A549 (cell line): ENCODE results near the gene AUTS2.

Experiments
- BHLHE40 ChIP-seq: IDR thresholded peaks from 2 replicates; pipeline ENCODE4 v1.6.1; 2012; ENCODE audit warnings: low read depth, low read length, inconsistent platforms
- CBX2 ChIP-seq: fragments of 200-600 bp; sonication (generic); IDR thresholded peaks from 2 replicates; pipeline ENCODE4 v1.6.1; 2016; ENCODE audit warnings: low read depth, mild to moderate bottlenecking, borderline replicate concordance
- CEBPB ChIP-seq, 2 experiments: fragments of >200 bp in 1 of 2; sonication (Bioruptor Twin) in 1 of 2; formaldehyde crosslinking in 1 of 2; IDR thresholded peaks; 2 replicates each; pipeline ENCODE4 v1.6.1; 2012 to 2016
- CHD2 ChIP-seq: fragments of 150-350 bp; IDR thresholded peaks from 2 replicates; pipeline ENCODE4 v1.6.1; 2014; ENCODE audit warnings: low read length; ENCODE audit not compliant: partially characterized antibody
- HDAC2 ChIP-seq: fragments of 200-600 bp; sonication (generic); IDR thresholded peaks from 2 replicates; pipeline ENCODE4 v1.6.1; 2016
- MAFK ChIP-seq: fragments of 450-650 bp; IDR thresholded peaks from 2 replicates; pipeline ENCODE4 v1.6.1; 2014; ENCODE audit not compliant: partially characterized antibody
- MAX ChIP-seq: IDR thresholded peaks from 2 replicates; pipeline ENCODE4 v1.6.1; 2012
- MAZ ChIP-seq: fragments of 150-350 bp; IDR thresholded peaks from 2 replicates; pipeline ENCODE4 v1.6.1; 2014; ENCODE audit warnings: antibody characterized with exemption, low read depth, low read length, borderline replicate concordance
- MYC ChIP-seq: IDR thresholded peaks from 2 replicates; pipeline ENCODE4 v1.6.1; 2012; ENCODE audit warnings: mild to moderate bottlenecking, inconsistent platforms, low read length, improper control_type of control experiment, borderline replicate concordance
- RCOR1 ChIP-seq: fragments of 150-350 bp; IDR thresholded peaks from 2 replicates; pipeline ENCODE4 v1.6.1; 2014; ENCODE audit warnings: antibody characterized with exemption, low read length, low read depth
- TF ChIP-seq, protein P1 (sequence below): fragments of 200-600 bp; sonication (generic); IDR thresholded peaks from 2 replicates; pipeline ENCODE4 v1.6.1; 2016; ENCODE audit warnings: antibody characterized with exemption, mild to moderate bottlenecking, moderate library complexity
- TF ChIP-seq, protein P2 (sequence below): fragments of >200 bp; sonication (Bioruptor Twin); formaldehyde crosslinking; IDR thresholded peaks from 2 replicates; pipeline ENCODE4 v1.6.1; 2016
- TF ChIP-seq, protein P3 (sequence below): fragments of >200 bp; sonication (Bioruptor Twin); formaldehyde crosslinking; IDR thresholded peaks from 3 replicates; pipeline ENCODE4 v1.5.1; 2016
- TF ChIP-seq, protein P4 (sequence below): fragments of 450-650 bp; IDR thresholded peaks from 2 replicates; pipeline ENCODE4 v1.6.1; 2014; ENCODE audit warnings: antibody characterized with exemption

DNA sequence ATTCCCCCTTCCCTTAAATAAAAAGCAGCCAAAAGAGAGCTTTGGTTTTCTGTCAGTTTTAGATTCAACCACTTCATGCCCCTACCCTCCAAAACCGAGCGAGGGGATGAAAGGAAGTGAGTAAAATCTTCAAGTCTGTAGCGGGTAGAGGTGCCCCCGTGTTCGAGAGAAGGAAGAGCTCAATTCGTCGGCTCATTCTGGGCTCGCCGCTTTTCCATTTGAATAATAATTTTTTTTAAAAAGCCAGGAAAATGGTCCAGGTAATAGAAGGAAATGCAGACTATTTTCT, 1097.5 kb downstream of the AUTS2 start:
- TF ChIP-seq, protein P1, sequence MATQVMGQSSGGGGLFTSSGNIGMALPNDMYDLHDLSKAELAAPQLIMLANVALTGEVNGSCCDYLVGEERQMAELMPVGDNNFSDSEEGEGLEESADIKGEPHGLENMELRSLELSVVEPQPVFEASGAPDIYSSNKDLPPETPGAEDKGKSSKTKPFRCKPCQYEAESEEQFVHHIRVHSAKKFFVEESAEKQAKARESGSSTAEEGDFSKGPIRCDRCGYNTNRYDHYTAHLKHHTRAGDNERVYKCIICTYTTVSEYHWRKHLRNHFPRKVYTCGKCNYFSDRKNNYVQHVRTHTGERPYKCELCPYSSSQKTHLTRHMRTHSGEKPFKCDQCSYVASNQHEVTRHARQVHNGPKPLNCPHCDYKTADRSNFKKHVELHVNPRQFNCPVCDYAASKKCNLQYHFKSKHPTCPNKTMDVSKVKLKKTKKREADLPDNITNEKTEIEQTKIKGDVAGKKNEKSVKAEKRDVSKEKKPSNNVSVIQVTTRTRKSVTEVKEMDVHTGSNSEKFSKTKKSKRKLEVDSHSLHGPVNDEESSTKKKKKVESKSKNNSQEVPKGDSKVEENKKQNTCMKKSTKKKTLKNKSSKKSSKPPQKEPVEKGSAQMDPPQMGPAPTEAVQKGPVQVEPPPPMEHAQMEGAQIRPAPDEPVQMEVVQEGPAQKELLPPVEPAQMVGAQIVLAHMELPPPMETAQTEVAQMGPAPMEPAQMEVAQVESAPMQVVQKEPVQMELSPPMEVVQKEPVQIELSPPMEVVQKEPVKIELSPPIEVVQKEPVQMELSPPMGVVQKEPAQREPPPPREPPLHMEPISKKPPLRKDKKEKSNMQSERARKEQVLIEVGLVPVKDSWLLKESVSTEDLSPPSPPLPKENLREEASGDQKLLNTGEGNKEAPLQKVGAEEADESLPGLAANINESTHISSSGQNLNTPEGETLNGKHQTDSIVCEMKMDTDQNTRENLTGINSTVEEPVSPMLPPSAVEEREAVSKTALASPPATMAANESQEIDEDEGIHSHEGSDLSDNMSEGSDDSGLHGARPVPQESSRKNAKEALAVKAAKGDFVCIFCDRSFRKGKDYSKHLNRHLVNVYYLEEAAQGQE: no peak
- no peak for TF ChIP-seq MAZ
- no peak for TF ChIP-seq CBX2
- TF ChIP-seq, protein P2, sequence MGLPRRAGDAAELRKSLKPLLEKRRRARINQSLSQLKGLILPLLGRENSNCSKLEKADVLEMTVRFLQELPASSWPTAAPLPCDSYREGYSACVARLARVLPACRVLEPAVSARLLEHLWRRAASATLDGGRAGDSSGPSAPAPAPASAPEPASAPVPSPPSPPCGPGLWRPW: no peak
- TF ChIP-seq, protein P3, sequence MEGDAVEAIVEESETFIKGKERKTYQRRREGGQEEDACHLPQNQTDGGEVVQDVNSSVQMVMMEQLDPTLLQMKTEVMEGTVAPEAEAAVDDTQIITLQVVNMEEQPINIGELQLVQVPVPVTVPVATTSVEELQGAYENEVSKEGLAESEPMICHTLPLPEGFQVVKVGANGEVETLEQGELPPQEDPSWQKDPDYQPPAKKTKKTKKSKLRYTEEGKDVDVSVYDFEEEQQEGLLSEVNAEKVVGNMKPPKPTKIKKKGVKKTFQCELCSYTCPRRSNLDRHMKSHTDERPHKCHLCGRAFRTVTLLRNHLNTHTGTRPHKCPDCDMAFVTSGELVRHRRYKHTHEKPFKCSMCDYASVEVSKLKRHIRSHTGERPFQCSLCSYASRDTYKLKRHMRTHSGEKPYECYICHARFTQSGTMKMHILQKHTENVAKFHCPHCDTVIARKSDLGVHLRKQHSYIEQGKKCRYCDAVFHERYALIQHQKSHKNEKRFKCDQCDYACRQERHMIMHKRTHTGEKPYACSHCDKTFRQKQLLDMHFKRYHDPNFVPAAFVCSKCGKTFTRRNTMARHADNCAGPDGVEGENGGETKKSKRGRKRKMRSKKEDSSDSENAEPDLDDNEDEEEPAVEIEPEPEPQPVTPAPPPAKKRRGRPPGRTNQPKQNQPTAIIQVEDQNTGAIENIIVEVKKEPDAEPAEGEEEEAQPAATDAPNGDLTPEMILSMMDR: no peak
- no peak for TF ChIP-seq CHD2
- TF ChIP-seq RCOR1: no peak
- TF ChIP-seq MAX: no peak
- TF ChIP-seq, protein P4, sequence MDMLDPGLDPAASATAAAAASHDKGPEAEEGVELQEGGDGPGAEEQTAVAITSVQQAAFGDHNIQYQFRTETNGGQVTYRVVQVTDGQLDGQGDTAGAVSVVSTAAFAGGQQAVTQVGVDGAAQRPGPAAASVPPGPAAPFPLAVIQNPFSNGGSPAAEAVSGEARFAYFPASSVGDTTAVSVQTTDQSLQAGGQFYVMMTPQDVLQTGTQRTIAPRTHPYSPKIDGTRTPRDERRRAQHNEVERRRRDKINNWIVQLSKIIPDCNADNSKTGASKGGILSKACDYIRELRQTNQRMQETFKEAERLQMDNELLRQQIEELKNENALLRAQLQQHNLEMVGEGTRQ: no peak
- TF ChIP-seq HDAC2: no peak
- TF ChIP-seq MYC: no peak
- no peak for TF ChIP-seq CEBPB (IDR thresholded peaks at IDR 0.05)
- TF ChIP-seq MAFK: no peak
- TF ChIP-seq BHLHE40: no peak
